Nucleus accumbens (tissue), 56 donors: ENCODE data around the gene YWHAQ.
"Not testable (repeated sequence)": the region's sequence is repeated elsewhere in the genome, so short reads cannot be mapped to it uniquely, and the experiment has no call there.

Source experiments
- DNase-seq, 56 donors: peaks; one replicate each; lab custom pipeline; 2025; lab: John Stamatoyannopoulos, UW

The YWHAQ gene

GRCh38 chr2:9556121-9556743 lies 74.6 kb downstream of the YWHAQ start:
- DNase-seq, result peak in 11 of 56 donors; percentile 24 to 66 (median 56)

- peak; percentile 23 to 97 (median 86) for DNase-seq
Measured at GRCh38 chr2:9555297-9556120, 75.3 kb downstream of the YWHAQ start, which contains the start of gene ADAM17. Gene ADAM17 (minus strand): TSS chr2:9555830. CDS start chr2:9555605, 225 bp downstream.

- DNase-seq, result peak in 16 of 56 donors; percentile 11 to 73 (median 44)
Measured at GRCh38 chr2:9554921-9555296, 75.9 kb downstream of the YWHAQ start.

- DNase-seq, result no peak
Measured at GRCh38 chr2:9552219-9553178, 78.3 kb downstream of the YWHAQ start.

GRCh38 chr2:9550859-9551391 lies 79.9 kb downstream of the YWHAQ start:
- DNase-seq, result not testable (repeated sequence)

- DNase-seq, result no peak
Measured at GRCh38 chr2:9549420-9549819, 81.4 kb downstream of the YWHAQ start.

- DNase-seq, result no peak
Measured at GRCh38 chr2:9548506-9548905, 82.3 kb downstream of the YWHAQ start.

DNA sequence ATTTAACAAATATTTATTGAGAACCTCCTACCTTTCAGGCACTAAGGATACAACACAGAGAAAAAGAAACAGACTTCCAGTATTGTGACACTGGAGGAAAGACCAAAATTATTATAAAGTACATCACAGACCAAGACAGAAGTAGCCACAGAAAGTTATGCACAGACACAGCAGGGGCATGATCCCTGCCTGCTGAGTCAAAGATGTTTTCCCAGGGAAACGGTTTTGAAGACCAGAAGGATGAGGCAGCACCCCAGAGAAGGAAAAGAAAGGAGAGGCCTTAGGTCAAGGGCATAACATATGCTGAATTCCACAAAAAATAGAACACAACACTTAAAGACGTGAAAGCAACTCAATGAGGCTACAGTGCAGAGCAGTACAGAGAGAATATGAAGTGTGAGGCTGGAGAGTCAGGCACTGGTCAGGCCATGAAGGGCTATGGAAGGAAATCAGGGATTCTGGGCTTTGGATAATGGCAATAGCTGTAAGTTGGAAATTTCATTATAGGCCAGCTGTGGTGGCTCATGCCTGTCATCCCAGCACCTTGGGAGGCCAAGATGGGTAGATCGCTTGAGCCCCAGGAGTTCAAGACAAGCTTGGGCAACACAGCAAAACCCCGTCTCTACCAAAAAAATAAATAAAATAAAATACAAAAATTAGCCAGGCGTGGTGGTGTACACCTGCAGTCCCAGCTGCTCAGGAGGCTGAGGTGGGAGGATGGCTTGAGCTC lies 83.4 kb downstream of the YWHAQ start:
- no peak for DNase-seq

- no peak for DNase-seq
Measured at GRCh38 chr2:9545502-9545901, 85.3 kb downstream of the YWHAQ start.

DNA sequence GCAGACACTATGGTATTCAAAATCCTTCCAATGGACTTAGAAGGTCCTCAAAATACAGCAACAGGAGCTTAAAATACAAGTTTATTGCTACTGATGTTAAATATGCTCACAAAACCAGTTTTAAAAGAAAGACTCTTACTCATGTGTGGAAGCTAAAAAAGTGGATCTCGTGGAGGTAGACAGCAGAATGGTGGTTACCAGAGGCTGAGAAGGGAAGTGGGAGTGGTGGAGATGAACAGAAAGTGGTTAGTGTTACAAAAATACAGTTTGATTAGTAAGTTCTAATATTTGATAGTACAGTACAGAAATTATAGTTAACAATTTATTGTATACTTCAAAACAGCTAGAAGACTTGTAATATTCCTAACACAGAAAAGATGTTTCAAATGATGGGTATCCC lies 87.2 kb downstream of the YWHAQ start:
- DNase-seq, result no peak

DNA sequence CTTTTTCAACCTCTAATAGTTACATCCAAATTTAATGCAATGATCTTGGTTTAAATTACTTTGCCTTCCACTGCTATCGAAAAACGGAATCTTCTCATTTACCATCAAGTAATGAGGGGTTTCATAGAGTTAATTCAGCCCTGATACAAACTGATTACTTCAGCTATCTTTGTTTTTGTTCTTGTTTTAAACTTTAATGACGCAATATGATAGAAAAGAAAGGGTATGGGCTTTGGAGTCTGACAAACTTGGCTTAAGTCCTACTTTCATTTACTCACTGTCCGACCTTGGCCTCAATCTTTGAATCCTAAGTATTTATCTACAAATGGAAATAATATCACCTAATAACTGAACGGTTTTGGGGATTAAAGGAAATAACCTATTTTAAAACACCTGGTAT lies 91.3 kb downstream of the YWHAQ start:
- DNase-seq, result no peak

GRCh38 chr2:9538000-9538507 lies 92.7 kb downstream of the YWHAQ start:
- DNase-seq, result no peak

DNA sequence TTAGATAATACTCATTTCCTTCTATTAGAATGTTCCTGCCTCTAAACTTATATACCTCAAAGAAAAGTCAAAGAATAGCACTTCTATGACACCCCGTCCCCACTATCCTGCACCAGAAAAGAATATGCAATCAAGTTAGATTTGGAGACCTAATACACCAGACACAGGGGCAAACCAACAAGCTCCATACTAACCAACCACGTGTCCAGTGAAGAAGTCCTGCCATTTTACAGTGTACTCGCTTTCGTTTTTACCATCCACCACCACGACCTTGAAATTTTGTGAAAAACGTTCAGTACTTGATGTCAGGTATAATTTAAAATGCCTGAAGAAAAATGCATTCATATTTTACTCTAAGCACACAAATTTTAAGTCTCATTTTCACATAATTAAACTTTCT lies 94.3 kb downstream of the YWHAQ start:
- DNase-seq, result no peak

DNA sequence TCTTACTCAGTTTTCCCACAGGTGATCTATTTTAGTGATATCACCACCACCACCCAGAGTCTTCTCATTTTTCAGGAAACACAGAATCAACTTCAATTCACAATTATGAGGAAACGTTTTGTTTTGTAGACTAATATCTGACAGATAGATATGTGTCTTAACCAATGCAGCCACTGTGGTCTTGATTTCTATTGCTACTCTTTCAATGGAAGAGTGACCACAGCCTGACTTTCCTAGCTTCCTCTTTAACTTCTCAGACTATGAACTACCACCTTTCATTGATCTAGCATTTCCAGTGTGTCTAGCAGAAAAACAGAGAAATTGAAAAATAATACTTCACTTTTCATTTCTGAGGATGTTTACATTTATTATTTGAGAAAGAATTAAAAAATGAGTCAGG lies 95.6 kb downstream of the YWHAQ start:
- no peak for DNase-seq
